Measurements from ENCODE around the gene ORC3. TPM values are rescaled to one million over a fixed set of nuclear protein-coding genes. Genes with fewer than 3 reads are reported as not detected.

ORC3 gene
- polyA plus RNA-seq (ENCODE audit: insufficient read length in 3 of 3) = 10 to 100 TPM; 41.0 to 46.0 (median 42.5) TPM

DNA sequence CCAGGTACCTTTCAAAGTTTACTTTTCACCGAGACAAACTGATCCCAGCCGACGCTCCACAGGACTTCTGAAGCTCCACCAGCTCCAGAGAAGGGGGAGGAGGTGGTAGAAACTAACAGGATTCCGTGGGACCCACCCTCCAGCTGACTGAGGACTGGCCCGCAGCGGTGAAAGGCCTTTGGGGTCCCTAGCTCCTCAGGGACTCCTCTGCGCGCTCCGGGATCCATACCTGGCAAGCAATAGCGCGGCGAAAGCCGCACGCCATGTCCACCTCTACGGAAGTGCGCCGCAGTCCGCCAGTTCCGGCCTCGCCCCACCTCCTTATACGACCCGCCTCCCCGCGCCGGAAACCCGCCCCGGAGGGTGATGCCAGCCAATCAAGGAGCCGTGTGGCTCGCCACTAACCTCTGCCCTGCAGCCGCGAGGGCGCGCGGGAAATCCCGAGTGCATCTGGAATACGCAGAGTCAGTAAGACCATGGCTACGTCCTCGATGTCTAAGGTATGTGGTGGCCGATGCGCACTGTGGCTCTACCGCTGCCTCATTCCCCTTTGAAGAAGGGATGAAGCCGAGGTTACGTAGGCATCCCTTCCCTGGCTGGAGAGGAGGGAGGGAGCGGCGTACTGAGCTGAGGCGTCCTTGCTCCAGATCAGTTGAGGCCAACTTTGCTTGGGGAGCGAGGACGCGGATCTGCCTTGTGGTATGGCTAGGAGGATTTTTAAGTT is at the start of gene ORC3, which contains the start of gene RARS2:
TSS of gene ORC3 (plus strand) at position 443 of the 724 bp plus-strand sequence. CDS start at position 477, 34 bp downstream.
TSS of gene RARS2 (minus strand) at position 295 of the 724 bp plus-strand sequence. CDS start at position 265, 30 bp downstream.
- peak; percentile 76 to 89 (median 85) for DNase-seq (ENCODE audit: low read depth in 3 of 3, low spot score in 2 of 3)

- DNase-seq (ENCODE audit: low read depth in 3 of 3, low spot score in 2 of 3) = no peak
Observed at GRCh38 chr6:87540539-87540938, 49.4 kb upstream of the ORC3 start.

DNA sequence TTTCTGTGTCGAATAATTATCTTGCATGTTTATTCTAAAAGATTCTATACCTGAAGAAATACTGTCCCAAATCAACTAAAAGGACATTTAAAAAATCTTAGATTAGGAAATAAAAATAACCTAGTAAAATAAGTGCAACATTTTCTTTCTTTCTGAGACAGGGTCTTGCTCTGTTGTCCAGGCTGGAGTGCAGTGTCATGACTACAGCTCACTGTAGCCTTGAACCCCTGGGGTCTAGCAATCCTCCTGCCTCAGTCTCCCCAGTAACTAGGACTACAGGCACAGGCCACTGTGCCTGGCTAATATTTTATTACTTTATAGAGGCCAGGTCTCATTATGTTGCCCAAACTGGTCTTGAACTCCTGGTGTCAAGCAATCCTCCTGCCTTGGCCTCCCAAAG is 48.9 kb upstream of the ORC3 start:
- no peak for DNase-seq (ENCODE audit: low read depth in 3 of 3, low spot score in 2 of 3)

- DNase-seq (ENCODE audit: low read depth in 3 of 3, low spot score in 2 of 3) = no peak
Observed at GRCh38 chr6:87541744-87542143, 48.2 kb upstream of the ORC3 start.

GRCh38 chr6:87543696-87544473 is 46.0 kb upstream of the ORC3 start:
- DNase-seq (ENCODE audit: low read depth in 3 of 3, low spot score in 2 of 3) = no peak

DNA sequence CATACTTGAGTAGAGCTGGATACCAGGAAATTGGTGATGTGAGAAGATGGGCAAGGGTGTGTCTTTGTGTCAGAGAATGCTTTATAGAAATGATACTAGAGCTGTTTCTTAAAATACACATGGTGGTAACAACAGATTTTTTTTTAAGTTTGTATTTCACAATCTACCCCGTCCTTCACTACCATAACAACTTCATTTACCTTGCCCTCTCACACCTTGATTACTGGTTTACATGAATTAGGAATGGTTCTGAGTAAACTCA is 45.5 kb upstream of the ORC3 start:
- DNase-seq (ENCODE audit: low read depth in 3 of 3, low spot score in 2 of 3) = no peak

DNA sequence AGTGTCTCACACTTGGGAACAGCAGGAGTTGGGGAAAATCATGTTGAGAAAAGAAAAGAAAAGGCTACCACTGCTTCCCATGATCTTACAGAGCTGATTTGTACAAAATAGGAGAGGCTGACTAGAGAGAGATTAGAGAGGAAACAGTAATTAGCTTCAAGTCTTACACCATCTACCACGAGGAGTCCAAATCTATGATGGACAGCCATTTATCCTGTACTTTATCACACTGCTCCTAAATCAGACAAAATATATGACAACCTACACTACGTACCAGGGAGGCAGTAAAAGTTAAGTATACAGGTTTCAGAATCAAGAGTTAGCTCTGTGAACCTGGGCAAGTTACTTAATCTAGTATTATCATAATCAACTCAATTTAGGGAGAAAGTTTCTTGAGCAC is 38.1 kb upstream of the ORC3 start:
- DNase-seq (ENCODE audit: low read depth in 3 of 3, low spot score in 2 of 3) = no peak

DNA sequence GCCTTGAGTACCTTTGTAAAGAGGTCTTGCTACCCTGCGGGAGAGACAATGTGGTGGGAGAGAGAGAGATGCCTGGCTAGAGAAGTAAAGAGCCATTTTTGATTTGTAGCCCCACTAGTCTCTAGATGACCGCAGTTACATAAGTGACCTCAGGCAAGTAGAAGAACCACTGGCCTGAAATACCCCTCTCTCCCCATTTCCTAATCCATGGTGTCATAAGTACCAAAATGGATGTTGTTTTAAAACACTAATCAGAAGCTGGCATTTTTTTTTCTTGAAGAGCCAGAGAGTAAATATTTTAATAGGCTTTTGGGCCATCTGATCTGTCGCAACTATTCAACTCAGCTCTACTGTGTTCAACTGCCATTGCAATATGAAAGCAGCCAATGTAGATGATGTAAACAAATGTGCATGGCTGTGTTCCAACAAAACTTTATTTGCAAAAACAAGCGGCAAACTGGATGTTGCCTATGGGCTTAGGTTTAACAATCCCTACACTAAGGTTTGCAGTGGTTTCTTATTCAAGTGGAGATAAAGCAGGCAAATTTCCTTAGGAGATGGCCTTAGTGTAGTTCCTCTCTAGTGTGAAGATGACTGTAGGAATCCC is 36.7 kb upstream of the ORC3 start:
- DNase-seq (ENCODE audit: low read depth in 3 of 3, low spot score in 2 of 3) = no peak

GRCh38 chr6:87555506-87555905 is 34.4 kb upstream of the ORC3 start:
- no peak for DNase-seq (ENCODE audit: low read depth in 3 of 3, low spot score in 2 of 3)

DNA sequence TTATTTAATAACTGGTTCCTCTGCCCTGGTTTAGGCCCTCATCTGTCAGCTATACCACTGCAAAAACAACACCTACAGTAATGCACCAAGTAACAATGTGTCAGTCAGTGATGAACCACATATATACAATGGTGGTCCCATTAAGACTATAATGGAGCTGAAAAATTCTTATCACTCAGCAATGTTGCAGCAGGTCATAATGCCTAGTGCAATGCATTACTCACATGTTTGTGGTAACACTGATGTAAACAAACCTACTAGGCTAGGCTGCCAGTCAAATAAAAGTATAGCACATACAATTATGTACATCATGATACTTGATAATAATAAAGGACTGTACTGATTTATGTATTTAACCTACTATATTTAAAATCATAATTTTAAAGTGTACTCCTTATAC is 31.5 kb upstream of the ORC3 start:
- DNase-seq (ENCODE audit: low read depth in 3 of 3, low spot score in 2 of 3) = no peak

- DNase-seq (ENCODE audit: low read depth in 3 of 3, low spot score in 2 of 3) = no peak
Observed at GRCh38 chr6:87561017-87561416, 28.9 kb upstream of the ORC3 start.

DNA sequence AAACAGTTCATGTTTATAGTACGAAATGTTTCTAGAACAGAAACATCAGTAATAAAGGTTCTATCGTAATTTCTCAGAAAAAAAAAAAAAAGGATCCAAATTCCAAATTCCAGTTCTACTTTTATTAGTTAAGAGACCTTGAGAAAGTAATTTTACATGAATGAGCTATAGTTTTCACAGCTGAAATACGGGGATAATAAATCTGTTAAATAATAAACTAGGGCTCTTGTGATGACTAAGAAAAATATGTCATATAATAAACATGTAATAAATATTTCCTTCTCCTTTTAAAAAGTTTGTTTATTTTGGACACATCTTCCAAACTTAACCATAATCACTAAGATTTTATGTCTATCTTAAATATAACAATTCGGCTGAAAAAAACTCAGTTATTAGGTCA is 17.9 kb upstream of the ORC3 start:
- DNase-seq (ENCODE audit: low read depth in 3 of 3, low spot score in 2 of 3) = peak in 1 of 3 donors; percentile 4

DNA sequence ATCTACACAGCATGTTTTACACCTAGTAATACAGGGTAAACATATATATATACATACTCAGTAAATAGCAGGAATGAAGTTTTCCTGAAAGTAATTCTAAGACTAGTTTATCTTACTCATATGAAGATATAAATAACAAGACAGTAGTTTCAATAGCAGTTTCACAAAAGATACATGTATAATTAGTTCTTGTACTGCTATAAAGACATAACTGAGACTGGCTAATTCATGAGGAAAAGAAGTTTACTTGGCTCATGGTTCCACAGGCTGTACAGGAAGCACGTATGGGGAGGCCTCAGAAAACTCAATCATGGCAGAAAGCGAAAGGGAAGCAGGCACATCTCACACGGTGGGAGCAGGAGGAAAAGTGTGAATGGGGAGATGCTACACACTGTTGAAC is 17.1 kb upstream of the ORC3 start:
- DNase-seq (ENCODE audit: low read depth in 3 of 3, low spot score in 2 of 3) = no peak

- no peak for DNase-seq (ENCODE audit: low read depth in 3 of 3, low spot score in 2 of 3)
Observed at GRCh38 chr6:87573307-87574024, 16.5 kb upstream of the ORC3 start.

DNA sequence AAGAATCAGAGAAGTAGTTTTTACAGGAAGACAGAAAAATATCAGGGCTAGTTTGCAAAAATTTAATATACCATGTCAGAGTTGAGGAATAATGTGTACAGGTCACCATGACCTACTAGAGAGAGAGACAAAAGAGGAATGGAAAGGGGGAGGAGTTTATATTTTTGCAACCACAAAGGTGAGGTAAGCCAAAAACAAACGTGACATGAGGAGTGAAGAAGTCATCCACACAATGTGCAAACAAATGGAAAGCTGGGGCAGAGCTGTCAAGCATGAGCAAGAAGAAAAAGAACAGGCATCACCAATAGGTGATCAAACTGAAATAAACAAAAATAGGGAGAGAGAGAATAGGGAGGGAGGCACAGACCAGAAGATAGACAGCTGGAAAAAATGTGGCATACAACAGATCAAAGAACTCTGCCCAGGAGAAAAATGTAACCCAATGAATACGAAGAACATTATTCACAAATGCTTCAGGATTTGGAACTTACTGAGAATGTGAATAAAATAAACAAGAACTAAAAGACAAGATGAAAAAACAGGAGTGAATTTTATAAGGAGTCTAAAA is 15.6 kb upstream of the ORC3 start:
- DNase-seq (ENCODE audit: low read depth in 3 of 3, low spot score in 2 of 3) = no peak

DNA sequence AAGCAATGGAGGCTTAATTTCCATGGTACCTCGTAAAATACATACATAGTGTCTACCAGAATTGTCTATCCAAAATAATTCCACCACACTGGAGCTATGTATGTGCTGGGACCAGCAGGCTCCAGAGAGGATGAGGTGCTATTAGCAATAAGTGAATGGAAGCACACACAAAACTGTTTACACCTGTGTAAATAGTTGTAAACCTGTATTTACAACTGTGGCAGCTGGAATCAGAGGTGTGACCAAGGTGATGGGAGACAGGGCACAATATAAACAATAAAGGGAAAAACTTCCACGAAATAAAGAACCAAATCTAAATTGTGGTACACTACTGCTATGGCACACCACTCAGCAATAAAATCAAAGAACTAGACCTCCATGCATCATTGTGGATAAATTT is 14.5 kb upstream of the ORC3 start:
- no peak for DNase-seq (ENCODE audit: low read depth in 3 of 3, low spot score in 2 of 3)

DNA sequence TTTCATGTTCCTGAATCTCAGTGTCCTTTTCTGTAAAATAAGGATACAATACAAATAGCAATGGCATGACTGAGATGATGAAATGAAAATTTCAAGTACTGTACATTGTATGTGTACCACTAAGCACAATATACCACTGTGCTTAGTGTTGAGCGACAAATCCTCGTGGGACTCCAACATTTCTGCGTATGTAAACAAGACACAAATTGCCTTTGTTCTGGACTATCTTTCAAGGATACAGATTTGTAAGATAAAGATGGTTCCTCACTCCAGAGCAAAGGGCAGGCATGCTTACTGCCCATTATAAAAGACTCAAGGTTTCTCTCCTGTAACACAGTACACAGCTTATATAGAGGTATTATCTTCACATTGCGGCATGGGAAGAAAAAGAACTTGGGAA is 6.1 kb upstream of the ORC3 start:
- no peak for DNase-seq (ENCODE audit: low read depth in 3 of 3, low spot score in 2 of 3)

DNA sequence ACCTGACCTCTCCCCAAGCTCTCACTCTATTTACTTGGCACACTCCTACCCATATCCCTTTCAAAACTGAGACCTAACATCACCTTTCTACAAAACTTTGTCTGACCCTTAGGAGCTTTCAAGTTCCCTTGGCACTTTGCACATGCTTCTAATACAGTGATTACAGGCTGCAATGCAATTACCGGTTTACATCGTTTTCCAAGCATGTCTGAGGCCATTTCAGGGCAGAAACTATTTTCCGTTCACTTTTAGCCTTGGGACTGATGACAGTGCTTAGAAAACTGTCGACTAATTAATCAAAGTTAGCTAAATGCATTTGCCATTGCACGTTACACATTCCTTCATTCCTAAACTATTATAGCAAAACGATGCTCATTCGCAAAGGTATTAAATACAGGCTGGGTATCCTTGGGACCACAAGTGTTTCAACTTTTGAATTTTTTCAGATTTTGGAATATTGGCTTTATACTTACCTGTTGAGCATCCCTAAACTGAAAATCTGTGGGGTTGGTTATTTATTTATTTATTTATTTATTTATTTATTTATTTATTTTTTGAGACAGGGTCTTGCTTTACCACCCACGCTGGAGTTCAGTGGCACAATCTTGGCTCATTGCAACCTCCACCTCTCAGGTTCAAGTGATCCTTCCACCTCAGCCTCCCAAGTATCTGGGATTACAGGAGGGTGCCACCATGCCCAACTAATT is 3.4 kb upstream of the ORC3 start:
- no peak for DNase-seq (ENCODE audit: low read depth in 3 of 3, low spot score in 2 of 3)

DNA sequence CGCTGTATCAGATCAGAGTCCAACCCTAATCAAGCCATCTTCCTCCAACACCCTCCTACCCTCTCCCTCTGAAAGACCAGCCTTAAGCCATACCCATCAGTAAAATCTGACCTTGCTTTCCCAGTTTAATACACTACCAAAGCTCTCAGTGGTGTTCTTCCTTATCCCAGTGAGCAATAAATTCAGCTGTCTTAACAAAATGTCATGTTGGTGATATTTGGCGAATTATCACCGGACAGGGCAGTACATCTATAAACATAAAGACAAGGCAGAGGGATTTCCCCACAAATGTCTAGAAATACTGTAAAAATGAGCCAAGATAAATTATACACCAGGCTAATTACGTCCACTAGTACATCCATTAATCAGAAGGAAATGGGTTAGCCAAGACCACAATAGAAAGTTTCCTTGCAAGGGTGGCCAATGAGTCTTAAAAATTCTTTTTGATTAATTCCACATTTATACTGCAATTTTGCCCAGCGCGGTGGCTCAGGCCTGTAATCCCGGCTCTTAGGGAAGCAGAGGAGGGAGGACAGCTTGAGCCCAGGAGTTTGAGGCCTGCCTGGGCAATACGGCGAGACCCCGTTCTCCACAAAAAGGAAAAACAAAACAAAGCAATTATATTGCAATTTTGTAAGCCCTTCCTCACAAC is 1.1 kb upstream of the ORC3 start:
- DNase-seq (ENCODE audit: low read depth in 3 of 3, low spot score in 2 of 3) = no peak

GRCh38 chr6:87590417-87590880 is 514 bp downstream of the ORC3 start:
- DNase-seq (ENCODE audit: low read depth in 3 of 3, low spot score in 2 of 3) = no peak

All from right renal cortex interstitium (tissue), 3 donors.